ENCODE data around the gene SNX10.

Gene SNX10

GRCh38 chr7:26375726-26376174 is 84.1 kb downstream of the SNX10 start:
- no peaks in the 10 kb centered on the region for H3K9me3 Mint-ChIP-seq
- no peaks in the 10 kb centered on the region for H3K27me3 Mint-ChIP-seq
- H3K27ac Mint-ChIP-seq, result no peak overlapping the region
- H3K36me3 Mint-ChIP-seq, result peaks cover 7% of the 10 kb centered on the region
- no peak for DNase-seq (ENCODE audit: low spot score in 2 of 2)
- peaks cover 4% of the 10 kb centered on the region for H3K4me1 Mint-ChIP-seq
- peak; percentile 24 for ATAC-seq (ENCODE audit: low read depth)
- H3K4me3 Mint-ChIP-seq, result peak overlapping the region; percentile 86

- DNase-seq (ENCODE audit: low spot score in 2 of 2), result peak; percentile 27 to 53
- H3K9me3 Mint-ChIP-seq, result no peaks in the 10 kb centered on the region
- peaks cover 4% of the 10 kb centered on the region for H3K4me1 Mint-ChIP-seq
- H3K36me3 Mint-ChIP-seq, result peaks cover 7% of the 10 kb centered on the region
- peak; percentile 34 for ATAC-seq (ENCODE audit: low read depth)
- peak overlapping the region; percentile 24 for H3K27ac Mint-ChIP-seq
- peak overlapping the region; percentile 91 for H3K4me3 Mint-ChIP-seq
- no peaks in the 10 kb centered on the region for H3K27me3 Mint-ChIP-seq
These were observed 84.7 kb downstream of the SNX10 start for GRCh38 chr7:26376175-26376917.

GRCh38 chr7:26378016-26378415 is 86.4 kb downstream of the SNX10 start:
- Mint-ChIP-seq H3K27ac (no peak overlapping the region), H3K4me3 (no peak overlapping the region), H3K27me3 (no peaks in the 10 kb centered on the region), H3K4me1 (peaks cover 6% of the 10 kb centered on the region), H3K9me3 (no peaks in the 10 kb centered on the region), H3K36me3 (peaks cover 1% of the 10 kb centered on the region)
- DNase-seq (ENCODE audit: low spot score in 2 of 2) (no peak), ATAC-seq (ENCODE audit: low read depth) (no peak)

- Mint-ChIP-seq H3K4me3 (no peak overlapping the region), H3K9me3 (no peaks in the 10 kb centered on the region), H3K27me3 (no peaks in the 10 kb centered on the region), H3K36me3 (peaks cover 1% of the 10 kb centered on the region), H3K4me1 (peaks cover 6% of the 10 kb centered on the region), H3K27ac (no peak overlapping the region)
- ATAC-seq (ENCODE audit: low read depth) (no peak), DNase-seq (ENCODE audit: low spot score in 2 of 2) (no peak)
These were observed 88.0 kb downstream of the SNX10 start for GRCh38 chr7:26379711-26380110.

GRCh38 chr7:26381476-26382353 is 90.1 kb downstream of the SNX10 start:
- Mint-ChIP-seq H3K4me1 (peaks cover 2% of the 10 kb centered on the region), H3K27ac (no peak overlapping the region), H3K27me3 (no peaks in the 10 kb centered on the region), H3K36me3 (peaks cover 1% of the 10 kb centered on the region), H3K9me3 (no peaks in the 10 kb centered on the region), H3K4me3 (no peak overlapping the region)
- ATAC-seq (ENCODE audit: low read depth) (no peak), DNase-seq (ENCODE audit: low spot score in 2 of 2) (no peak)

- Mint-ChIP-seq H3K27ac (no peak overlapping the region), H3K9me3 (no peaks in the 10 kb centered on the region), H3K27me3 (peaks cover 3% of the 10 kb centered on the region), H3K36me3 (peaks cover 1% of the 10 kb centered on the region), H3K4me1 (peaks cover 4% of the 10 kb centered on the region), H3K4me3 (no peak overlapping the region)
- no peak for ATAC-seq (ENCODE audit: low read depth)
- DNase-seq (ENCODE audit: low spot score in 2 of 2), result no peak
These were observed 93.6 kb downstream of the SNX10 start for GRCh38 chr7:26385240-26385639.

GRCh38 chr7:26387731-26388130 is 96.1 kb downstream of the SNX10 start:
- Mint-ChIP-seq H3K27ac (no peak overlapping the region), H3K4me1 (peaks cover 2% of the 10 kb centered on the region), H3K4me3 (no peak overlapping the region), H3K9me3 (no peaks in the 10 kb centered on the region), H3K27me3 (peaks cover 5% of the 10 kb centered on the region), H3K36me3 (no peaks in the 10 kb centered on the region)
- DNase-seq (ENCODE audit: low spot score in 2 of 2) (no peak), ATAC-seq (ENCODE audit: low read depth) (no peak)

- Mint-ChIP-seq H3K4me3 (no peak overlapping the region), H3K27me3 (peaks cover 5% of the 10 kb centered on the region), H3K9me3 (no peaks in the 10 kb centered on the region), H3K27ac (no peak overlapping the region), H3K36me3 (no peaks in the 10 kb centered on the region), H3K4me1 (peaks cover 2% of the 10 kb centered on the region)
- ATAC-seq (ENCODE audit: low read depth) (no peak), DNase-seq (ENCODE audit: low spot score in 2 of 2) (no peak)
These were observed 96.6 kb downstream of the SNX10 start for GRCh38 chr7:26388256-26388655.

- Mint-ChIP-seq H3K27ac (no peak overlapping the region), H3K27me3 (peaks cover 5% of the 10 kb centered on the region), H3K4me1 (peaks cover 2% of the 10 kb centered on the region), H3K4me3 (no peak overlapping the region), H3K36me3 (no peaks in the 10 kb centered on the region), H3K9me3 (no peaks in the 10 kb centered on the region)
- ATAC-seq (ENCODE audit: low read depth), result no peak
- no peak for DNase-seq (ENCODE audit: low spot score in 2 of 2)
These were observed 98.4 kb downstream of the SNX10 start for GRCh38 chr7:26390016-26390415.

- Mint-ChIP-seq H3K27me3 (peaks cover 3% of the 10 kb centered on the region), H3K9me3 (no peaks in the 10 kb centered on the region), H3K36me3 (no peaks in the 10 kb centered on the region)
These were observed 102.2 kb downstream of the SNX10 start for GRCh38 chr7:26393818-26394217.

GRCh38 chr7:26397332-26397731 is 105.7 kb downstream of the SNX10 start:
- Mint-ChIP-seq H3K4me3 (peak overlapping the region; percentile 91), H3K27me3 (no peaks in the 10 kb centered on the region), H3K9me3 (no peaks in the 10 kb centered on the region), H3K4me1 (peaks cover 17% of the 10 kb centered on the region), H3K27ac (peak overlapping the region; percentile 95), H3K36me3 (no peaks in the 10 kb centered on the region)
- ATAC-seq (ENCODE audit: low read depth) (no peak), DNase-seq (ENCODE audit: low spot score in 2 of 2) (no peak)

More at GRCh38 chr7:26393818-26394217, 102.2 kb downstream of the SNX10 start:
- Mint-ChIP-seq H3K4me3 (no peak overlapping the region), H3K4me1 (peaks cover 11% of the 10 kb centered on the region), H3K27ac (no peak overlapping the region)
- ATAC-seq (ENCODE audit: low read depth) (no peak), DNase-seq (ENCODE audit: low spot score in 2 of 2) (no peak)

GRCh38 chr7:26397796-26398426 is 106.2 kb downstream of the SNX10 start:
- Mint-ChIP-seq H3K27ac (peak overlapping the region; percentile 95), H3K4me3 (peak overlapping the region; percentile 91), H3K27me3 (no peaks in the 10 kb centered on the region), H3K4me1 (peaks cover 17% of the 10 kb centered on the region), H3K9me3 (no peaks in the 10 kb centered on the region), H3K36me3 (no peaks in the 10 kb centered on the region)
- ATAC-seq (ENCODE audit: low read depth) (peak; percentile 23), DNase-seq (ENCODE audit: low spot score in 2 of 2) (peak; percentile 41 to 63)

GRCh38 chr7:26398427-26398755 is 106.7 kb downstream of the SNX10 start:
- Mint-ChIP-seq H3K27ac (peak overlapping the region; percentile 95), H3K27me3 (no peaks in the 10 kb centered on the region), H3K36me3 (no peaks in the 10 kb centered on the region), H3K9me3 (no peaks in the 10 kb centered on the region), H3K4me3 (peak overlapping the region; percentile 97), H3K4me1 (peaks cover 17% of the 10 kb centered on the region)
- ATAC-seq (ENCODE audit: low read depth) (peak; percentile 39), DNase-seq (ENCODE audit: low spot score in 2 of 2) (no peak)
